SW 1271 (cell line): Measurements from ENCODE around the gene HPN.
"Not testable (repeated sequence)": the region's sequence is repeated elsewhere in the genome, so short reads cannot be mapped to it uniquely, and the experiment has no call there.

Experiments used
- DNase-seq, 2 experiments: peaks; one replicate each; lab custom pipeline; 2025; lab: John Stamatoyannopoulos, UW

HPN gene

GRCh38 chr19:35027851-35028599, 13.5 kb upstream of the HPN start:
- DNase-seq, result no peak

- DNase-seq, result not testable (repeated sequence)
Measured at GRCh38 chr19:35028600-35028885, 13.0 kb upstream of the HPN start.

- not testable (repeated sequence) for DNase-seq
Measured at GRCh38 chr19:35029275-35029736, 12.2 kb upstream of the HPN start.

- no peak for DNase-seq
Measured at GRCh38 chr19:35029737-35030256, 11.7 kb upstream of the HPN start.

- DNase-seq, result peak in 1 of 2 experiments; percentile 27
Measured at GRCh38 chr19:35030257-35031071, 11.1 kb upstream of the HPN start, which contains the start of gene SCN1B. Gene SCN1B, plus strand, starts transcription at chr19:35030470. Its CDS starts 351 bp downstream, at chr19:35030821.

GRCh38 chr19:35031072-35031881, 10.2 kb upstream of the HPN start:
- no peak for DNase-seq

GRCh38 chr19:35032356-35032865, 9.1 kb upstream of the HPN start:
- DNase-seq, result no peak

- DNase-seq, result no peak
Measured at GRCh38 chr19:35033067-35034004, 8.2 kb upstream of the HPN start.

- no peak for DNase-seq
Measured at GRCh38 chr19:35034005-35034502, 7.5 kb upstream of the HPN start.

GRCh38 chr19:35034588-35035382, 6.7 kb upstream of the HPN start:
- DNase-seq, result no peak

GRCh38 chr19:35037716-35038622, 3.6 kb upstream of the HPN start:
- DNase-seq, result no peak

GRCh38 chr19:35038623-35039512, 2.7 kb upstream of the HPN start:
- DNase-seq, result no peak

GRCh38 chr19:35039881-35040825, 1.4 kb upstream of the HPN start:
- DNase-seq, result no peak

- DNase-seq, result no peak
Measured at GRCh38 chr19:35040826-35041547, 534 bp upstream of the HPN start.

GRCh38 chr19:35042056-35042730, 672 bp downstream of the HPN start:
- no peak for DNase-seq
